HG02870 (cell line): ENCODE measurements around the gene FREM1.

Experiments used
- ATAC-seq: cut with Tn5 transposase; IDR thresholded peaks from one replicate; pipeline ENCODE4 v1.9.1; 2021; ENCODE audit warnings: mild to moderate bottlenecking, moderate library complexity; ENCODE audit not compliant: unreplicated experiment

Gene FREM1

GRCh38 chr9:14909601-14909960 lies 647 bp downstream of the FREM1 start:
- no peak for ATAC-seq

- ATAC-seq = no peak
Measured at GRCh38 chr9:14909181-14909580, 1.0 kb downstream of the FREM1 start.

GRCh38 chr9:14908295-14909180 lies 1.7 kb downstream of the FREM1 start:
- ATAC-seq = no peak

- ATAC-seq = no peak
Measured at GRCh38 chr9:14907696-14908095, 2.5 kb downstream of the FREM1 start.

GRCh38 chr9:14907360-14907685 lies 2.9 kb downstream of the FREM1 start:
- no peak for ATAC-seq

- ATAC-seq = no peak
Measured at GRCh38 chr9:14906644-14907359, 3.4 kb downstream of the FREM1 start.

GRCh38 chr9:14906000-14906399 lies 4.2 kb downstream of the FREM1 start:
- ATAC-seq = no peak

- ATAC-seq = no peak
Measured at GRCh38 chr9:14903040-14903439, 7.2 kb downstream of the FREM1 start.

GRCh38 chr9:14902561-14902960 lies 7.7 kb downstream of the FREM1 start:
- ATAC-seq = no peak

- ATAC-seq = no peak
Measured at GRCh38 chr9:14899815-14900193, 10.4 kb downstream of the FREM1 start.

- no peak for ATAC-seq
Measured at GRCh38 chr9:14899042-14899814, 11.0 kb downstream of the FREM1 start.

- no peak for ATAC-seq
Measured at GRCh38 chr9:14895806-14896205, 14.4 kb downstream of the FREM1 start.

- no peak for ATAC-seq
Measured at GRCh38 chr9:14893280-14893679, 16.9 kb downstream of the FREM1 start.

- ATAC-seq = no peak
Measured at GRCh38 chr9:14891332-14891731, 18.9 kb downstream of the FREM1 start.

GRCh38 chr9:14889451-14889850 lies 20.8 kb downstream of the FREM1 start:
- no peak for ATAC-seq

GRCh38 chr9:14888875-14889274 lies 21.4 kb downstream of the FREM1 start:
- no peak for ATAC-seq

- ATAC-seq = no peak
Measured at GRCh38 chr9:14888272-14888671, 22.0 kb downstream of the FREM1 start.

- no peak for ATAC-seq
Measured at GRCh38 chr9:14887149-14887548, 23.1 kb downstream of the FREM1 start.

- no peak for ATAC-seq
Measured at GRCh38 chr9:14883310-14883944, 26.8 kb downstream of the FREM1 start.

- ATAC-seq = no peak
Measured at GRCh38 chr9:14882090-14882489, 28.1 kb downstream of the FREM1 start.

GRCh38 chr9:14881006-14881405 lies 29.2 kb downstream of the FREM1 start:
- ATAC-seq = no peak
